Fibroblast of lung (primary cell): ENCODE results near the gene RNASEH2C.
"Not testable (repeated sequence)": the region's sequence is repeated elsewhere in the genome, so short reads cannot be mapped to it uniquely, and the experiment has no call there.

Source experiments
- CTCF ChIP-seq, 2 donors: IDR thresholded peaks in 1 of 2; conservative IDR thresholded peaks in 1 of 2; 1 replicate in 1 of 2; 2 replicates in 1 of 2; pipeline ENCODE4 v1.5.1; 2011 to 2012; ENCODE audit warnings: low read length in 2 of 2, control low read depth in 1 of 2, inconsistent platforms in 1 of 2, low read depth in 1 of 2, mild to moderate bottlenecking in 1 of 2
- EZH2 ChIP-seq: IDR thresholded peaks from 2 replicates; pipeline ENCODE4 v1.5.1; 2012; ENCODE audit warnings: low read length, control low read depth, mild to moderate bottlenecking; ENCODE audit errors: missing control alignments

DNA sequence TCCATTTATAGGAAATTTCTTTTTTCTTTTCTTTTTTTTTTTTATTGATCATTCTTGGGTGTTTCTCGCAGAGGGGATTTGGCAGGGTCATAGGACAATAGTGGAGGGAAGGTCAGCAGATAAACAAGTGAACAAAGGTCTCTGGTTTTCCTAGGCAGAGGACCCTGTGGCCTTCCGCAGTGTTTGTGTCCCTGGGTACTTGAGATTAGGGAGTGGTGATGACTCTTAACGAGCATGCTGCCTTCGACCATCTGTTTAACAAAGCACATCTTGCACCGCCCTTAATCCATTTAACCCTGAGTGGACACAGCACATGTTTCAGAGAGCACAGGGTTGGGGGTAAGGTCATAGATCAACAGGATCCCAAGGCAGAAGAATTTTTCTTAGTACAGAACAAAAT is 41.6 kb upstream of the RNASEH2C start:
- not testable (repeated sequence) for TF ChIP-seq CTCF (conservative IDR thresholded peaks at IDR 0.05 in 1 of 2, IDR thresholded peaks at IDR 0.05 in 1 of 2; ENCODE audit: low read depth in 1 of 2, low read length in 2 of 2); EZH2
